Measurements from ENCODE around the gene RBP3. TPM values are rescaled to one million over a fixed set of nuclear protein-coding genes. Genes with fewer than 3 reads are reported as not detected.

Gene RBP3
- total and polyA plus RNA-seq, 2 donors from 2014 or later: not detected

- Histone ChIP-seq H3K4me3 (ENCODE audit: low read length in 3 of 3) (no peak overlapping the region), H3K27me3 (ENCODE audit: control insufficient read depth, insufficient read depth, low read length) (no peaks in the 10 kb centered on the region), H3K36me3 (ENCODE audit: control insufficient read depth in 2 of 3, insufficient read depth in 3 of 3, low read length in 3 of 3) (no peaks in the 10 kb centered on the region), H3K9me3 (ENCODE audit: control insufficient read depth in 2 of 3, insufficient read depth in 1 of 3, low read length in 3 of 3) (no peaks in the 10 kb centered on the region), H3K4me1 (ENCODE audit: control insufficient read depth in 2 of 3, insufficient read depth in 2 of 3, low read depth in 1 of 3, low read length in 3 of 3) (peaks cover 0 to 8% (median 5%) of the 10 kb centered on the region in 3 donors), H3K27ac (ENCODE audit: low read depth in 2 of 2, low read length in 2 of 2) (no peak overlapping the region), H3K9ac (ENCODE audit: low read length in 3 of 3) (no peak overlapping the region)
- TF ChIP-seq CTCF (IDR thresholded peaks at IDR 0.05; ENCODE audit: borderline replicate concordance, extremely low read depth, insufficient read depth): no peak
- intact Hi-C loops (cut with DNase I): no loop called here
- FAIRE-seq (no peak), DNase-seq (peak in 2 of 5 donors; percentile 14 to 18)
Observed at GRCh38 chr10:47366181-47366631, 18.0 kb downstream of the RBP3 start.

GRCh38 chr10:47366731-47367460 lies 18.7 kb downstream of the RBP3 start:
- Histone ChIP-seq H3K9me3 (ENCODE audit: control insufficient read depth in 2 of 3, insufficient read depth in 1 of 3, low read length in 3 of 3) (no peaks in the 10 kb centered on the region), H3K36me3 (ENCODE audit: control insufficient read depth in 2 of 3, insufficient read depth in 3 of 3, low read length in 3 of 3) (no peaks in the 10 kb centered on the region), H3K9ac (ENCODE audit: low read length in 3 of 3) (no peak overlapping the region), H3K4me3 (ENCODE audit: low read length in 3 of 3) (no peak overlapping the region), H3K27me3 (ENCODE audit: control insufficient read depth, insufficient read depth, low read length) (no peaks in the 10 kb centered on the region), H3K27ac (ENCODE audit: low read depth in 2 of 2, low read length in 2 of 2) (no peak overlapping the region), H3K4me1 (ENCODE audit: control insufficient read depth in 2 of 3, insufficient read depth in 2 of 3, low read depth in 1 of 3, low read length in 3 of 3) (peaks cover 0 to 8% (median 5%) of the 10 kb centered on the region in 3 donors)
- FAIRE-seq (no peak), DNase-seq (peak in 2 of 5 donors; percentile 11 to 19)
- intact Hi-C loops (cut with DNase I): no loop called here
- no peak for TF ChIP-seq CTCF (IDR thresholded peaks at IDR 0.05; ENCODE audit: borderline replicate concordance, extremely low read depth, insufficient read depth)

GRCh38 chr10:47367646-47368045 lies 19.5 kb downstream of the RBP3 start:
- H3K4me3 ChIP-seq (ENCODE audit: low read length in 3 of 3): no peak overlapping the region
- H3K9me3 ChIP-seq (ENCODE audit: control insufficient read depth in 2 of 3, insufficient read depth in 1 of 3, low read length in 3 of 3): no peaks in the 10 kb centered on the region
- no peak overlapping the region for H3K27ac ChIP-seq (ENCODE audit: low read depth in 2 of 2, low read length in 2 of 2)
- H3K4me1 ChIP-seq (ENCODE audit: control insufficient read depth in 2 of 3, insufficient read depth in 2 of 3, low read depth in 1 of 3, low read length in 3 of 3): peaks cover 0 to 8% (median 5%) of the 10 kb centered on the region in 3 donors
- no peak for TF ChIP-seq CTCF (IDR thresholded peaks at IDR 0.05; ENCODE audit: borderline replicate concordance, extremely low read depth, insufficient read depth)
- intact Hi-C loops (cut with DNase I): no loop called here
- no peaks in the 10 kb centered on the region for H3K36me3 ChIP-seq (ENCODE audit: control insufficient read depth in 2 of 3, insufficient read depth in 3 of 3, low read length in 3 of 3)
- no peak overlapping the region for H3K9ac ChIP-seq (ENCODE audit: low read length in 3 of 3)
- H3K27me3 ChIP-seq (ENCODE audit: control insufficient read depth, insufficient read depth, low read length): no peaks in the 10 kb centered on the region
- FAIRE-seq (no peak), DNase-seq (peak; percentile 38 to 55 (median 49))

Measured in kidney (tissue), 14 donors.